A549 (cell line): Measurements from ENCODE around the gene PLOD2. TPM values are rescaled to one million over a fixed set of nuclear protein-coding genes. Genes with fewer than 3 reads are reported as not detected.

Experiments used
- ATAC-seq, 2 experiments: fragments of 200-7000 bp in 1 of 2; fragments of >200 bp in 1 of 2; cut with Nextera tagmentation in 1 of 2; cut with Tn5 transposase in 1 of 2; 3 replicates each; pipeline versions ENCODE4 v1.8.0 to v1.9.1; 2018 to 2020; ENCODE audit warnings: mild to moderate bottlenecking in 1 of 2, moderate library complexity in 1 of 2
- CTCF ChIA-PET: fragments of 300-600 bp; sonication (Branson Sonifier 250); formaldehyde crosslinking; extraction: SDS; loops from one replicate; lab custom pipeline; 2021; ENCODE audit warnings: antibody characterized with exemption, inconsistent platforms; lab: Yijun Ruan, JAX
- POLR2A ChIA-PET: fragments of 350-600 bp; formaldehyde crosslinking; extraction: SDS; loops from one replicate; lab custom pipeline; 2021; ENCODE audit warnings: antibody characterized with exemption, inconsistent platforms; lab: Yijun Ruan, JAX
- DNase-seq, 2 experiments: peaks; one replicate each; pipeline versions ENCODE4 v3.0.0 to v3.0.0-alpha.2; 2011 to 2016; ENCODE audit warnings: low read depth in 1 of 2, low spot score in 1 of 2
- FAIRE-seq: peaks from 2 replicates; lab custom pipeline; 2011; peaks lifted over from hg19 to GRCh38; lab: Jason Lieb, UNC
- H3K27ac ChIP-seq, 2 experiments: fragments of >200 bp; sonication (Bioruptor Twin); formaldehyde crosslinking; 3 replicates each; pipeline ENCODE4 v1.5.1; 2016 to 2017
- H3K4me1 ChIP-seq: fragments of >200 bp; sonication (Bioruptor Twin); formaldehyde crosslinking; 3 replicates; pipeline ENCODE4 v1.6.1; 2016
- H3K4me2 ChIP-seq: fragments of >200 bp; sonication (Bioruptor Twin); formaldehyde crosslinking; 3 replicates; pipeline ENCODE4 v1.6.1; 2016
- H3K4me3 ChIP-seq: fragments of >200 bp; sonication (Bioruptor Twin); formaldehyde crosslinking; 3 replicates; pipeline ENCODE4 v1.5.1; 2016
- H3K9me3 ChIP-seq: fragments of >200 bp; sonication (Bioruptor Twin); formaldehyde crosslinking; 3 replicates; pipeline ENCODE4 v1.6.1; 2016
- EHF ChIP-seq: fragments of 250-450 bp; sonication (Bioruptor Pico); IDR thresholded peaks from 2 replicates; pipeline ENCODE4 v1.5.0; 2020; ENCODE audit warnings: mild to moderate bottlenecking
- NFE2L2 ChIP-seq: fragments of 150-350 bp; conservative IDR thresholded peaks from 2 replicates; pipeline ENCODE4 v1.6.1; 2014; ENCODE audit warnings: low read length
- NR3C1 ChIP-seq: fragments of >200 bp; sonication (Bioruptor Twin); formaldehyde crosslinking; IDR thresholded peaks from 3 replicates; pipeline ENCODE4 v1.6.1; 2017
- RFX5 ChIP-seq: fragments of 450-650 bp; IDR thresholded peaks from 2 replicates; pipeline ENCODE4 v1.7.1; 2014; ENCODE audit warnings: antibody characterized with exemption, mild to moderate bottlenecking, moderate library complexity
- ZSCAN20 ChIP-seq: fragments of 250-450 bp; sonication (Bioruptor Pico); IDR thresholded peaks from 2 replicates; pipeline ENCODE4 v1.8.0; 2022; ENCODE audit warnings: mild to moderate bottlenecking, moderate library complexity
- WGBS: methylation state at CpG from one replicate; pipeline ENCODE4 v1.1.6; 2017; ENCODE audit errors: missing lambda C conversion rate; 5-methylcytosine and 5-hydroxymethylcytosine counted together
- polyA plus RNA-seq, 4 experiments: library from polyadenylated mRNA; depleted of rRNA in 3 of 4; stranded (reverse); fragments of >200 nt; fragmentation: RNase III in 1 of 4; extraction: RNeasy Plus Mini Kit Qiagen cat#74134 plus additional on column Dnase treatment in 1 of 4; gene quantifications; 2 replicates in 3 of 4; 3 replicates in 1 of 4; pipeline ENCODE4 v1.2.3, GENCODE V29; 2011 to 2017
- TF ChIP-seq, protein P1 (sequence below): IDR thresholded peaks from 2 replicates; pipeline ENCODE4 v1.6.1; 2012

PLOD2 gene
- polyA plus RNA-seq, 2 of the 4 experiments (the other 2 are of a cell fraction): 159 to 174 TPM

DNA sequence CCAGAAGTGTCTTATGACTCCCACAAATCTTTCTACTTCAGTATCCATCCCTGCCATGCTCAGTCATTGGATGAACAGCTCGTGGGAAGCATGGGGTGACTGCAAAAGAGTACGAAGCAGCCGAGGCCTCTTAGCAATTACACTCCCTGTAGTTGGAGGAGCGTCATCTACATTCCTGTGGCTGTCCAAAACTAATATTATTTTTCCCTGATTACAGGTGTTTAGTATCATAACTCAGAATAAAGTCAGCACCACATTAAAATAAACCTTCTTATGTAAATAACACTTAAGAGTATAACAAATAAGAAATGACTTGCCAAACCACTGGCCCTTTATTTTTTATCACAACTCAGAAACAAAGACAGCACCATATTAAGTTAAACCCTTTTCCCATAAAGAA is 141.5 kb downstream of the PLOD2 start:
- CTCF ChIA-PET: interaction anchor here (1.4 kb wide), 1 partner anchor 169 kb away, joined by 3 read pairs; no protein-coding TSS in a partner anchor
- POLR2A ChIA-PET: no interaction called here
- H3K4me1 ChIP-seq: no peaks in the 10 kb centered on the region
- TF ChIP-seq, protein P1, sequence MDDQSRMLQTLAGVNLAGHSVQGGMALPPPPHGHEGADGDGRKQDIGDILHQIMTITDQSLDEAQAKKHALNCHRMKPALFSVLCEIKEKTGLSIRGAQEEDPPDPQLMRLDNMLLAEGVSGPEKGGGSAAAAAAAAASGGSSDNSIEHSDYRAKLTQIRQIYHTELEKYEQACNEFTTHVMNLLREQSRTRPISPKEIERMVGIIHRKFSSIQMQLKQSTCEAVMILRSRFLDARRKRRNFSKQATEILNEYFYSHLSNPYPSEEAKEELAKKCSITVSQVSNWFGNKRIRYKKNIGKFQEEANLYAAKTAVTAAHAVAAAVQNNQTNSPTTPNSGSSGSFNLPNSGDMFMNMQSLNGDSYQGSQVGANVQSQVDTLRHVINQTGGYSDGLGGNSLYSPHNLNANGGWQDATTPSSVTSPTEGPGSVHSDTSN: no peak
- TF ChIP-seq EHF (CRISPR knock-in tag): no peak
- no peak for TF ChIP-seq ZSCAN20
- TF ChIP-seq NR3C1: no peak
- no peak for TF ChIP-seq RFX5
- no peak for TF ChIP-seq NFE2L2
- no peak for ATAC-seq
- H3K4me2 ChIP-seq: no peak overlapping the region
- H3K9me3 ChIP-seq: no peaks in the 10 kb centered on the region
- 55% methylated on average over 4 of the region's 4 CpGs for WGBS
- no peak for FAIRE-seq
- H3K4me3 ChIP-seq: no peak overlapping the region
- H3K27ac ChIP-seq: no peak overlapping the region
- DNase-seq: no peak

Other genes with a start within 250 kb of the PLOD2 start
- gene PLSCR4, start 89.9 kb upstream of the PLOD2 start, polyA plus RNA-seq (2011; rRNA removed): 17.2 and 20.5 TPM in 2 replicates
- gene PLSCR4, start 89.9 kb upstream of the PLOD2 start, polyA plus RNA-seq (2017; fragmentation: RNase III; extraction: RNeasy Plus Mini Kit Qiagen cat#74134 plus additional on column Dnase treatment): 5.8 to 10.1 TPM (median 8.3 TPM) in 3 replicates